ENCODE results near the gene DNAJB8. TPM values are rescaled to one million over a fixed set of nuclear protein-coding genes. Genes with fewer than 3 reads are reported as not detected.

The DNAJB8 gene
- total RNA-seq, 1 experiment from 2014 or later, result not detected

- Histone ChIP-seq H3K79me2 (ENCODE audit: low read length) (no peaks in the 10 kb centered on the region), H3K4me3 (ENCODE audit: low read length) (no peak overlapping the region; the same call in 1 of the 2 replicates), H3K9me2 (replicated peaks; ENCODE audit: insufficient read depth, low read length) (no peaks in the 10 kb centered on the region), H3K27me3 (ENCODE audit: low read length) (no peaks in the 10 kb centered on the region), H3K9ac (ENCODE audit: low read length) (no peak overlapping the region), H3K4me1 (ENCODE audit: low read length) (no peaks in the 10 kb centered on the region), H4K20me1 (ENCODE audit: insufficient read depth, low read depth, low read length) (no peaks in the 10 kb centered on the region), H3K9me3 (ENCODE audit: low read length) (no peaks in the 10 kb centered on the region), H3K4me2 (ENCODE audit: low read depth, low read length, poor library complexity, severe bottlenecking) (no peak overlapping the region), H2AFZ (ENCODE audit: low read length) (no peak overlapping the region), H3K36me3 (ENCODE audit: insufficient read depth, low read length) (no peaks in the 10 kb centered on the region), H3K27ac (ENCODE audit: low read length) (no peak overlapping the region)
- no peak for DNase-seq
Observed at GRCh38 chr3:128496602-128497304, 30.1 kb upstream of the DNAJB8 start.

GRCh38 chr3:128496019-128496601, 29.4 kb upstream of the DNAJB8 start:
- Histone ChIP-seq H3K36me3 (ENCODE audit: insufficient read depth, low read length) (no peaks in the 10 kb centered on the region), H3K4me3 (ENCODE audit: low read length) (no peak overlapping the region), H3K79me2 (ENCODE audit: low read length) (no peaks in the 10 kb centered on the region), H3K9me3 (ENCODE audit: low read length) (no peaks in the 10 kb centered on the region), H3K9me2 (replicated peaks; ENCODE audit: insufficient read depth, low read length) (no peaks in the 10 kb centered on the region), H3K27me3 (ENCODE audit: low read length) (no peaks in the 10 kb centered on the region), H3K4me1 (ENCODE audit: low read length) (no peaks in the 10 kb centered on the region), H4K20me1 (ENCODE audit: insufficient read depth, low read depth, low read length) (no peaks in the 10 kb centered on the region), H2AFZ (ENCODE audit: low read length) (no peak overlapping the region), H3K9ac (ENCODE audit: low read length) (no peak overlapping the region), H3K27ac (ENCODE audit: low read length) (no peak overlapping the region), H3K4me2 (ENCODE audit: low read depth, low read length, poor library complexity, severe bottlenecking) (no peak overlapping the region)
- no peak for DNase-seq

- Histone ChIP-seq H3K79me2 (ENCODE audit: low read length) (no peaks in the 10 kb centered on the region), H3K9me3 (ENCODE audit: low read length) (no peaks in the 10 kb centered on the region), H2AFZ (ENCODE audit: low read length) (no peak overlapping the region), H3K36me3 (ENCODE audit: insufficient read depth, low read length) (no peaks in the 10 kb centered on the region), H3K9ac (ENCODE audit: low read length) (no peak overlapping the region), H3K4me2 (ENCODE audit: low read depth, low read length, poor library complexity, severe bottlenecking) (no peak overlapping the region), H3K4me1 (ENCODE audit: low read length) (no peaks in the 10 kb centered on the region), H4K20me1 (ENCODE audit: insufficient read depth, low read depth, low read length) (no peaks in the 10 kb centered on the region), H3K9me2 (replicated peaks; ENCODE audit: insufficient read depth, low read length) (no peaks in the 10 kb centered on the region), H3K27ac (ENCODE audit: low read length) (no peak overlapping the region), H3K4me3 (ENCODE audit: low read length) (no peak overlapping the region), H3K27me3 (ENCODE audit: low read length) (no peaks in the 10 kb centered on the region)
- DNase-seq, result no peak
Observed at GRCh38 chr3:128495435-128495970, 28.8 kb upstream of the DNAJB8 start.

- DNase-seq, result no peak
- no peaks in the 10 kb centered on the region for H3K9me2 ChIP-seq (replicated peaks; ENCODE audit: insufficient read depth, low read length)
- no peak overlapping the region for H3K27ac ChIP-seq (ENCODE audit: low read length)
- no peaks in the 10 kb centered on the region for H3K36me3 ChIP-seq (ENCODE audit: insufficient read depth, low read length)
- H3K9me3 ChIP-seq (ENCODE audit: low read length), result no peaks in the 10 kb centered on the region
- no peaks in the 10 kb centered on the region for H3K79me2 ChIP-seq (ENCODE audit: low read length)
- no peak overlapping the region for H2AFZ ChIP-seq (ENCODE audit: low read length)
- H3K4me3 ChIP-seq (ENCODE audit: low read length), result no peak overlapping the region
- no peaks in the 10 kb centered on the region for H3K27me3 ChIP-seq (ENCODE audit: low read length)
- no peak overlapping the region for H3K9ac ChIP-seq (ENCODE audit: low read length)
- H4K20me1 ChIP-seq (ENCODE audit: insufficient read depth, low read depth, low read length), result no peaks in the 10 kb centered on the region
- H3K4me1 ChIP-seq (ENCODE audit: low read length), result no peaks in the 10 kb centered on the region
- no peak overlapping the region for H3K4me2 ChIP-seq (ENCODE audit: low read depth, low read length, poor library complexity, severe bottlenecking)
Observed at GRCh38 chr3:128494367-128494650, 27.6 kb upstream of the DNAJB8 start.

GRCh38 chr3:128493570-128494366, 27.1 kb upstream of the DNAJB8 start:
- H3K4me3 ChIP-seq (ENCODE audit: low read length), result no peak overlapping the region
- no peak overlapping the region for H3K4me2 ChIP-seq (ENCODE audit: low read depth, low read length, poor library complexity, severe bottlenecking)
- H3K36me3 ChIP-seq (ENCODE audit: insufficient read depth, low read length), result no peaks in the 10 kb centered on the region
- no peak overlapping the region for H3K9ac ChIP-seq (ENCODE audit: low read length)
- H3K79me2 ChIP-seq (ENCODE audit: low read length), result no peaks in the 10 kb centered on the region
- DNase-seq, result no peak
- no peaks in the 10 kb centered on the region for H3K9me3 ChIP-seq (ENCODE audit: low read length)
- H2AFZ ChIP-seq (ENCODE audit: low read length), result no peak overlapping the region
- H3K4me1 ChIP-seq (ENCODE audit: low read length), result no peaks in the 10 kb centered on the region
- H3K27ac ChIP-seq (ENCODE audit: low read length), result no peak overlapping the region
- H3K9me2 ChIP-seq (replicated peaks; ENCODE audit: insufficient read depth, low read length), result no peaks in the 10 kb centered on the region
- H3K27me3 ChIP-seq (ENCODE audit: low read length), result no peaks in the 10 kb centered on the region
- H4K20me1 ChIP-seq (ENCODE audit: insufficient read depth, low read depth, low read length), result no peaks in the 10 kb centered on the region

GRCh38 chr3:128492671-128493569, 26.2 kb upstream of the DNAJB8 start, which contains the start of gene GATA2:
GATA2 (minus strand) TSS chr3:128493201; CDS start chr3:128487031, 6,170 bp downstream.
- Histone ChIP-seq H3K9me2 (replicated peaks; ENCODE audit: insufficient read depth, low read length) (no peaks in the 10 kb centered on the region), H3K9me3 (ENCODE audit: low read length) (no peaks in the 10 kb centered on the region), H3K27ac (ENCODE audit: low read length) (no peak within 1 kb of the TSS), H3K4me1 (ENCODE audit: low read length) (no peaks in the 10 kb centered on the region), H3K79me2 (ENCODE audit: low read length) (no peaks in the 10 kb centered on the region), H2AFZ (ENCODE audit: low read length) (no peak within 1 kb of the TSS), H3K36me3 (ENCODE audit: insufficient read depth, low read length) (no peaks in the 10 kb centered on the region), H3K9ac (ENCODE audit: low read length) (no peak within 1 kb of the TSS), H3K4me2 (ENCODE audit: low read depth, low read length, poor library complexity, severe bottlenecking) (no peak within 1 kb of the TSS), H3K4me3 (ENCODE audit: low read length) (no peak within 1 kb of the TSS), H3K27me3 (ENCODE audit: low read length) (no peaks in the 10 kb centered on the region), H4K20me1 (ENCODE audit: insufficient read depth, low read depth, low read length) (no peaks in the 10 kb centered on the region)
- DNase-seq, result no peak

- no peak overlapping the region for H2AFZ ChIP-seq (ENCODE audit: low read length)
- H3K27ac ChIP-seq (ENCODE audit: low read length), result no peak overlapping the region
- H3K36me3 ChIP-seq (ENCODE audit: insufficient read depth, low read length), result no peaks in the 10 kb centered on the region
- no peaks in the 10 kb centered on the region for H3K4me1 ChIP-seq (ENCODE audit: low read length)
- H3K9ac ChIP-seq (ENCODE audit: low read length), result no peak overlapping the region
- no peaks in the 10 kb centered on the region for H3K9me3 ChIP-seq (ENCODE audit: low read length)
- H3K9me2 ChIP-seq (replicated peaks; ENCODE audit: insufficient read depth, low read length), result no peaks in the 10 kb centered on the region
- no peak for DNase-seq
- no peaks in the 10 kb centered on the region for H3K27me3 ChIP-seq (ENCODE audit: low read length)
- H4K20me1 ChIP-seq (ENCODE audit: insufficient read depth, low read depth, low read length), result no peaks in the 10 kb centered on the region
- no peak overlapping the region for H3K4me3 ChIP-seq (ENCODE audit: low read length)
- H3K79me2 ChIP-seq (ENCODE audit: low read length), result no peaks in the 10 kb centered on the region
- H3K4me2 ChIP-seq (ENCODE audit: low read depth, low read length, poor library complexity, severe bottlenecking), result no peak overlapping the region
Observed at GRCh38 chr3:128491941-128492670, 25.4 kb upstream of the DNAJB8 start.
